Amygdala (tissue), 56 donors: ENCODE results near the gene ITGB4.

Source experiments
- DNase-seq, 56 donors: peaks; one replicate each; lab custom pipeline; 2025; lab: John Stamatoyannopoulos, UW

ITGB4 gene

DNA sequence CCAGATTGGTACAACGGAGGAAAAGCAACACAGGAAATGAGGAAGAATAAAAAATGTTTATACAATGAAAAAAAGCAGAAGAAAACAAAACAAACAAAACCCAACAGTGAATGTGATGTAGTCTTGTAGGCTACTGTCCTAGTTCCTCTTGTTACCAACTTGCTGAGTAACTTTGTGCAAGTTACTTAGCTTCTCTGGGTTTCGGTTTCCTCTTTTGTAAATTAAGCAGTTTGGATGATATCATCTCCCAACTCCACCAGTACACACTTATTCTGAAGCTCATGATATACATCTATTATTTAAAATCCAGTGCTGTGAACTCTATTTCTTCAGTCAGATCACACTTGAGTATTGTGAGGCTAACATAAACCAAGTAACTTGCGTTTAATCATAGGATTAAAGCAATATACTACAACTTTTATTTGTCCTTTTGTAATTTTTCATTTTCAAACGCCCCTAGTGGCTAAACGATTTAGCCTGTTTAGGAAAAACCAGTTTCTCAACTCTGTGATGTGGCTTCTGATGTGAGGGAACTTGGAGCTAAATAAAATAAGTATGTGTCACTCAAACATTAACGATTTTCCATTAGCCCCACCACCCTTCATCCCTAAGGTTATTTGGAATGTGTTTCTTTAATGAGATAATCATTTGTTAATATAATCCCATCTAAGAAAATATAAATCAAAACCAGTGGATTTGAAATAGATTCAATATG, 62.0 kb downstream of the ITGB4 start:
- no peak for DNase-seq

GRCh38 chr17:75783803-75784472, 62.7 kb downstream of the ITGB4 start:
- DNase-seq: peak in 10 of 56 donors; percentile 29 to 73 (median 58)

DNA sequence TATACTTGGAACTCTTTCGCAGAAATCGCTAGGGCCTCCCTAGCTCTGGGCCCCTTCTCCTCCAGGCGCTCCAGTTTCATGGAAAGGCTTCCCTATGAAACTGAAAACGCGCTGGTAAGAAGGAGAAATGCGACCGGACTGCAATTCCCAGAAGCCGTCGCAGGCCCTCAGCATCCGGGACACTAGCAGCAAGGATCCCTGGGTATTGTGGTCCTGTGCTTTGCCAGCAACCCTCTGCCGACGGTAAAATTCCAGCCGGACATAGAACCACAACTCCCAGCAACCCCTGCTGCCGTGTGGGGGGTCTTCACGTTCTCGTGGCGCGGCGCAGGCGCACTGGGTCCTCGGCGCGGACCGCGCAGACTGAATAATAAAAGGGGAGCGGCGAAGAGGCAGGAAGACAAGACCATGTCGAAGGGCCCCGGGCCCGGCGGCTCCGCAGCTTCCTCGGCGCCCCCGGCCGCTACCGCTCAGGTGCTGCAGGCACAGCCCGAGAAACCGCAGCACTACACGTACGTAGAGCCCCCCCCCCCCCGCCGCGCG, 63.3 kb downstream of the ITGB4 start, which contains the start of gene UNK:
Gene UNK (plus strand): TSS at position 334 of the 543 bp plus-strand sequence. CDS start 75 bp downstream, at position 409.
- peak; percentile 78 to 99 (median 97) for DNase-seq

DNA sequence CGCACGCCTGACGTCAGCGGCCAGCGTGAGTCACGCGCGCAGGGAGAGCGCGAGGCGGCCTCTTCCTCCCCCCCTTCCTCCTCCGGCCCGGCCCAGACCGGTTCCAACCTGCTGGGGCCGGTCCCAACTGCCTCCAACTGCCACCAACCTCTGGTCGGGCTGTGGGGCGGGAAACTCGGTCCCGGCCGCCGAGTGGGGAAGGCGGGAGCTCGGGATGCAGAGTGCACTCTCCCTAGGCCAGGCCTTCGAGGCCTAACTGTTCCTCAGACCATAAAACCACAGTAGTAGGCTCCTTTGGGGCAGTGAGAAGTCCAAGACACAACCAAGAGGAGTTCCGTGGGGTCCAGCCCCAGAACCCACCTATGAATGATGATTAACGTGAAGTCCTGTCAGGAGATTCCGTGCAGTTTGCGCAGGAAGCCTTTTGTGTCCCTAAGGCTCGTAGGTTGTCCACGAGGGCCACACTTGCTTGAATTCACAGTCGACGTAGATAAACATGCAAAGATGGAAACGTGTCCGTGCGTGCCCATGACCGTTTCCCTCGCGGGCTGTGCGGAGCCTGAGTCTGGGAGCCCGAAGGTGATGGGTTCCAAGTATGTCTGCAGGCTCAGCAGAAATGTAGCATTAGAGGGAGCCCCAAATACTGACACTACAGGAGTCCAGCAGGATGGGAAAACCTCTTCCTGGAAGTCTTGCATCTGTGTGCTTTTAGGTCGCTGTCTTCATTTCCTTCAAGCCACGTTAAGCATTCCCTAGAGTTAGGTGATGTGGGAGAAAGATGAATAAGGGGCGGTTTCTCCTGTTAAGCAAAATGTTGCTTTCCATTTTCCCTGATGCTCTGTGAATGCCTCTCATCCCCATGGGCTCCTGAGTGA, 64.0 kb downstream of the ITGB4 start:
- peak in 52 of 56 donors; percentile 64 to 99 (median 91) for DNase-seq

DNA sequence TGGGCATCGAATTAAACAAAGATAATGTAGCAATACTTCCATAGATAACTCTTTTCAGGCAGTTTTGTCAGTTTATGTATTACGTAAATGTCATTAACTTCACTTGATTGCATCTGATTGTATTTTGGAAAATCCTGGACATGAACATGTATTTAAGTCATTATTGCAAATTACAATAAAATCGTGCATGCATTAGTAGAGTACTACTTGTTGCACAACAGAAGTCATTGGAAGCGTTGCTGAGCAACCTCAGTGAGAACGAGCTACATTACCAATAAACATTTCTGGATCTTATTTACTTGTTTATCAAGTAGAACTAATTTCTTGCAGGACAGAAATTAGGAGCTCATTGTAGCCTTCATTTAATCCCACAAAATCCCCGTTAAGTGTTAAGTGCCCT, 70.0 kb downstream of the ITGB4 start:
- no peak for DNase-seq

DNA sequence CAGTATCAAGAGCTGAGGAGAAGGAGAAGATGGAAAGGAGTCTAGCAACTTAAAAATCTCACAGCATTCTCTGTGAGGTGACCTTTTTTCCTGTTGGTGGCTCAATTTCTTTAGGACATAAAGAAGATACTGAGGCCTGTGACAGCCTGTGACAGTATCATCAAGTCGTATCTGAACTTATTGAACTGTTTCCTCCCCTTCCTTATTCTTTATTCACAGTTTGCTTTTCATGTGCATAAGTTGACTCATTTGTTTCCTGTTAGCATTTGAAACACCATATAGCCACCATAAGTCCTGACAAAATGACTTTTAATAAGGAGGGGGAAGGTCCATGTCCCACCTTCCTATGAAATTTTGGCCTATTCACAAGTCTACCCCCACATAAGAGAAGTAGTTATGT, 72.2 kb downstream of the ITGB4 start:
- DNase-seq: no peak

- DNase-seq: no peak
These were observed 74.8 kb downstream of the ITGB4 start for GRCh38 chr17:75795820-75796607.

DNA sequence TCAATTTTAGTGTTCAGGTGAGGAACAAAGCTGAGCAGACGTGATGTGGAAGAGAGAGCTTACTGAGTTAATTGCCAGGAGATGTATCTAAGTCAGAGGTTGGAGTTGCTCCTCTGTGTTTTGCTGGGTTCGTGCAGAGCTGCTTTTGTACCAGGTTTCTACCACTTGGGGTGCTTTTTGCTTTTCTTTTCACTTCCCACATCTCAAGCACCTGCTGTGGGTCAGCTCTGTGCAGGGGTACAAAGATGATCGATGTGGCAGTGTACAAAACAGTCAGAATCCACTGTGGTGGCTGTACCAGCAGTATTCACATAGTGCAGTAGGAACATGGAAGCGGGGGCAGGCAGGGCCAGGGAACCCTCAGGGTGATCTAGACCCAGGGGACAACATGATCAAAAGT, 78.1 kb downstream of the ITGB4 start:
- no peak for DNase-seq

GRCh38 chr17:75803883-75804282, 82.6 kb downstream of the ITGB4 start:
- DNase-seq: no peak

GRCh38 chr17:75806822-75807500, 85.7 kb downstream of the ITGB4 start:
- DNase-seq: no peak
